Measurements from ENCODE around the gene HNRNPAB.
A peak's percentile ranks its signal among the peaks of the same experiment; 100 is the strongest.

Gene HNRNPAB

GRCh38 chr5:178229861-178230260, 25.5 kb downstream of the HNRNPAB start:
- H3K4me1 ChIP-seq (ENCODE audit: low read length) = peaks cover 20% of the 10 kb centered on the region
- peaks cover 40% of the 10 kb centered on the region for H3K79me2 ChIP-seq (ENCODE audit: low read length)
- H3K9me3 ChIP-seq (ENCODE audit: insufficient read depth, low read length) = no peaks in the 10 kb centered on the region
- no peak overlapping the region for H3K9ac ChIP-seq (ENCODE audit: low read length)
- peaks cover 51% of the 10 kb centered on the region for H3K36me3 ChIP-seq (replicated peaks; ENCODE audit: low read depth, low read length)
- no peak overlapping the region for H2AFZ ChIP-seq (ENCODE audit: low read depth, low read length)
- H3K27me3 ChIP-seq (ENCODE audit: low read depth, low read length) = no peaks in the 10 kb centered on the region
- H3K27ac ChIP-seq (ENCODE audit: low read length) = no peak overlapping the region
- H4K20me1 ChIP-seq (ENCODE audit: insufficient read depth, low read length) = peaks cover 13% of the 10 kb centered on the region
- no peak for TF ChIP-seq EZH2phosphoT487 (IDR thresholded peaks at IDR 0.05; ENCODE audit: low read depth)
- no peak for TF ChIP-seq CTCF (IDR thresholded peaks at IDR 0.05; ENCODE audit: low read depth, low read length)
- no peak overlapping the region for H3K4me2 ChIP-seq (ENCODE audit: low read length)
- no peak overlapping the region for H3K4me3 ChIP-seq (ENCODE audit: low read length)

DNA sequence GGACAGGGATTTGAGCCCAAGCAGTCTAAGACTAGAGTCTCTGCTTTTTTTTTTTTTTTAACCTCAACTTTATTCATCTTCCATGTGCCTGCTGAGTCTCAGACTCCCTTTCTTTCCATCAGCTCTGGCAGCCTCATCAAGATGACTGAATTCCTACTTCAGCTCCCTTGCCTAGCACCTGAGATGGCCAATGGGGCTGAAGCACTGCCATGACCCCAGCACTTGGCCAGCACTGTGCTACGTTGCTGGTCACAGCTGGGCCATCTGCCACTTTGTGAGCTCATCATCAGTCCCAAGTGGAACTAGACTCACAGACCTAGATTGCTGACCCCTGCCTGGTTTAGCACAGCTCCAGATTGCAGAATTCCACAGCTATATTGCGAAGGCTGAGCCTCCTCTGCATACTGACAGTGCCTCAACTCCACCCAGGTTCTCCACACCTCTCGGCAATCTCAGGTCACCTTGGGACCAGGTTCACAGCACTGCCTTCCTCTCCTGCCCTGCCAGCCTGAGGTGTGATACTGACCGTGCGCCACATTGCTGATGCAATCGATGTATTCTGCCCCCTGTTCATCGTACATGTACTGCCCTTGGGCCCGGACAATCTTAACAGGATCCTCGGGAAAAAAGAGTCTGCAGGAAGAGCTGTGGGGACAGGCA, 26.7 kb downstream of the HNRNPAB start:
- Histone ChIP-seq H4K20me1 (ENCODE audit: insufficient read depth, low read length) (peaks cover 10% of the 10 kb centered on the region), H2AFZ (ENCODE audit: low read depth, low read length) (no peak overlapping the region), H3K27me3 (ENCODE audit: low read depth, low read length) (no peaks in the 10 kb centered on the region), H3K4me3 (ENCODE audit: low read length) (peak overlapping the region; percentile 99), H3K9me3 (ENCODE audit: insufficient read depth, low read length) (no peaks in the 10 kb centered on the region), H3K36me3 (replicated peaks; ENCODE audit: low read depth, low read length) (peaks cover 47% of the 10 kb centered on the region), H3K9ac (ENCODE audit: low read length) (peak overlapping the region; percentile 99), H3K27ac (ENCODE audit: low read length) (no peak overlapping the region), H3K4me1 (ENCODE audit: low read length) (peaks cover 21% of the 10 kb centered on the region), H3K4me2 (ENCODE audit: low read length) (peak overlapping the region; percentile 91), H3K79me2 (ENCODE audit: low read length) (peaks cover 40% of the 10 kb centered on the region)
- TF ChIP-seq CTCF (IDR thresholded peaks at IDR 0.05; ENCODE audit: low read depth, low read length) (no peak), EZH2phosphoT487 (IDR thresholded peaks at IDR 0.05; ENCODE audit: low read depth) (no peak)

GRCh38 chr5:178231539-178232123, 27.3 kb downstream of the HNRNPAB start:
- Histone ChIP-seq H3K27ac (ENCODE audit: low read length) (peak overlapping the region; percentile 84), H4K20me1 (ENCODE audit: insufficient read depth, low read length) (peaks cover 10% of the 10 kb centered on the region), H3K27me3 (ENCODE audit: low read depth, low read length) (no peaks in the 10 kb centered on the region), H3K9ac (ENCODE audit: low read length) (peak overlapping the region; percentile 99), H3K79me2 (ENCODE audit: low read length) (peaks cover 40% of the 10 kb centered on the region), H3K4me3 (ENCODE audit: low read length) (peak overlapping the region; percentile 99), H3K4me1 (ENCODE audit: low read length) (peaks cover 21% of the 10 kb centered on the region), H2AFZ (ENCODE audit: low read depth, low read length) (no peak overlapping the region), H3K36me3 (replicated peaks; ENCODE audit: low read depth, low read length) (peaks cover 44% of the 10 kb centered on the region), H3K9me3 (ENCODE audit: insufficient read depth, low read length) (no peaks in the 10 kb centered on the region), H3K4me2 (ENCODE audit: low read length) (peak overlapping the region; percentile 91)
- TF ChIP-seq EZH2phosphoT487 (IDR thresholded peaks at IDR 0.05; ENCODE audit: low read depth) = no peak
- TF ChIP-seq CTCF (IDR thresholded peaks at IDR 0.05; ENCODE audit: low read depth, low read length) = no peak

- peak within 1 kb of the TSS; percentile 99 for H3K4me3 ChIP-seq (ENCODE audit: low read length)
- H3K9ac ChIP-seq (ENCODE audit: low read length) = peak within 1 kb of the TSS; percentile 99
- TF ChIP-seq CTCF (IDR thresholded peaks at IDR 0.05; ENCODE audit: low read depth, low read length) (no peak), EZH2phosphoT487 (IDR thresholded peaks at IDR 0.05; ENCODE audit: low read depth) (no peak)
- H3K79me2 ChIP-seq (ENCODE audit: low read length) = peaks cover 35% of the 10 kb centered on the region
- peaks cover 21% of the 10 kb centered on the region for H3K4me1 ChIP-seq (ENCODE audit: low read length)
- H4K20me1 ChIP-seq (ENCODE audit: insufficient read depth, low read length) = peaks cover 10% of the 10 kb centered on the region
- H3K27me3 ChIP-seq (ENCODE audit: low read depth, low read length) = no peaks in the 10 kb centered on the region
- H3K27ac ChIP-seq (ENCODE audit: low read length) = peak within 1 kb of the TSS; percentile 84
- H3K4me2 ChIP-seq (ENCODE audit: low read length) = peak within 1 kb of the TSS; percentile 91
- H3K36me3 ChIP-seq (replicated peaks; ENCODE audit: low read depth, low read length) = peaks cover 37% of the 10 kb centered on the region
- no peaks in the 10 kb centered on the region for H3K9me3 ChIP-seq (ENCODE audit: insufficient read depth, low read length)
- peak within 1 kb of the TSS; percentile 81; the same call in 1 of the 2 replicates for H2AFZ ChIP-seq (ENCODE audit: low read depth, low read length)
Observed at GRCh38 chr5:178232124-178232919, 28.0 kb downstream of the HNRNPAB start, which contains the start of gene PHYKPL. Gene PHYKPL (minus strand): TSS chr5:178232802. CDS start chr5:178232550, 252 bp downstream.

All from OCI-LY3 (cell line).